Measurements from ENCODE around the gene HNRNPA1. TPM values are rescaled to one million over a fixed set of nuclear protein-coding genes. Genes with fewer than 3 reads are reported as not detected.
A peak's percentile ranks its signal among the peaks of the same experiment; 100 is the strongest.

HNRNPA1 gene
- total and polyA plus RNA-seq, 9 of the 15 experiments (the other 6 are each of a cell fraction or from before 2014, with no cell fraction given) = 1,166 to 2,703 (median 1,815) TPM

- no peak for TF ChIP-seq EP400 (IDR thresholded peaks at IDR 0.05)
- TF ChIP-seq ZNF778 (CRISPR knock-in tag; IDR thresholded peaks at IDR 0.05) = no peak
- peak; percentile 92 for TF ChIP-seq CBFB (CRISPR knock-in tag; IDR thresholded peaks at IDR 0.05)
- peak; percentile 71; the same call in 1 of the 2 replicates for TF ChIP-seq MXI1 (IDR thresholded peaks at IDR 0.05; ENCODE audit: low read depth, low read length)
- no peak for TF ChIP-seq CBX5 (IDR thresholded peaks at IDR 0.05; ENCODE audit: borderline replicate concordance, low read depth)
- peak; percentile 92 to 96 for TF ChIP-seq MAZ (CRISPR knock-in tag; conservative IDR thresholded peaks at IDR 0.05 in 1 of 2, IDR thresholded peaks at IDR 0.05 in 1 of 2)
- TF ChIP-seq ZNF165 (CRISPR knock-in tag; IDR thresholded peaks at IDR 0.05; ENCODE audit: borderline replicate concordance) = no peak
- no peak for TF ChIP-seq ZNF696 (CRISPR knock-in tag; conservative IDR thresholded peaks at IDR 0.05)
- TF ChIP-seq GATA2 (CRISPR knock-in tag; IDR thresholded peaks at IDR 0.05) = no peak
- no peak for TF ChIP-seq TEAD1 (CRISPR knock-in tag; IDR thresholded peaks at IDR 0.05)
- peak; percentile 53 for TF ChIP-seq HNRNPLL (IDR thresholded peaks at IDR 0.05; ENCODE audit: low read depth, low read length, poor library complexity, severe bottlenecking)
- no peak for TF ChIP-seq KLF16 (IDR thresholded peaks at IDR 0.05)
- peak; percentile 57 for TF ChIP-seq NFIC (IDR thresholded peaks at IDR 0.05)
- TF ChIP-seq PTRF (tag; IDR thresholded peaks at IDR 0.05) = no peak
- TF ChIP-seq MAX (CRISPR knock-in tag; IDR thresholded peaks at IDR 0.05) = peak; percentile 86
- TF ChIP-seq BDP1 (IDR thresholded peaks at IDR 0.05; ENCODE audit: insufficient read depth, insufficient read length) = no peak
- no peak for TF ChIP-seq PCBP2 (IDR thresholded peaks at IDR 0.05; ENCODE audit: low read depth, low read length, poor library complexity, severe bottlenecking)
- TF ChIP-seq RBM34 (IDR thresholded peaks at IDR 0.05; ENCODE audit: borderline replicate concordance, insufficient read depth, low read length) = no peak
- no peak for TF ChIP-seq ZNF263 (CRISPR knock-in tag; IDR thresholded peaks at IDR 0.05; ENCODE audit: borderline replicate concordance)
- TF ChIP-seq MECOM (CRISPR knock-in tag; IDR thresholded peaks at IDR 0.05) = 0 out of 2 replicates have a peak, but pooled peaks have one; percentile 3
- no peak for TF ChIP-seq DACH1 (IDR thresholded peaks at IDR 0.05; ENCODE audit: partially characterized antibody)
- TF ChIP-seq ZFX (CRISPR knock-in tag; IDR thresholded peaks at IDR 0.05) = no peak; the same call in 1 of the 2 replicates
- no peak for TF ChIP-seq MXD1 (CRISPR knock-in tag; IDR thresholded peaks at IDR 0.05; ENCODE audit: borderline replicate concordance, poor library complexity, severe bottlenecking)
- no peak for TF ChIP-seq RBM25 (IDR thresholded peaks at IDR 0.05; ENCODE audit: low read depth, low read length, severe bottlenecking)
- peak in 1 of 2 experiments; percentile 64 for TF ChIP-seq E2F6 (IDR thresholded peaks at IDR 0.05; ENCODE audit: borderline replicate concordance in 1 of 2, extremely low read depth in 1 of 2, insufficient read depth in 1 of 2, insufficient read length in 1 of 2, low read depth in 1 of 2, low read length in 1 of 2, poor library complexity in 1 of 2, severe bottlenecking in 1 of 2)
- TF ChIP-seq PHTF2 (CRISPR knock-in tag; IDR thresholded peaks at IDR 0.05) = no peak
- no peak for TF ChIP-seq PHF20 (IDR thresholded peaks at IDR 0.05; ENCODE audit: partially characterized antibody)
- no peak for TF ChIP-seq CBX8 (IDR thresholded peaks at IDR 0.05; ENCODE audit: borderline replicate concordance, extremely low read depth, low read depth, low read length, poor library complexity, severe bottlenecking)
Measured at GRCh38 chr12:54300732-54301427, 20.4 kb downstream of the HNRNPA1 start, which contains the start of gene NFE2 (continued).

Data from K562 (cell line).